ENCODE results near the gene AFG1L.

- TF ChIP-seq BHLHE40 (IDR thresholded peaks at IDR 0.05; ENCODE audit: borderline replicate concordance) (no peak), TARDBP (IDR thresholded peaks at IDR 0.05) (no peak), ELF4 (IDR thresholded peaks at IDR 0.05) (no peak), HDGF (IDR thresholded peaks at IDR 0.05; ENCODE audit: borderline replicate concordance) (no peak), SP1 (IDR thresholded peaks at IDR 0.05) (no peak)
Observed at GRCh38 chr6:108451816-108452215, 157.0 kb downstream of the AFG1L start.

Measured in HEK293T (cell line).